ENCODE measurements around the gene KCNRG.

DNA sequence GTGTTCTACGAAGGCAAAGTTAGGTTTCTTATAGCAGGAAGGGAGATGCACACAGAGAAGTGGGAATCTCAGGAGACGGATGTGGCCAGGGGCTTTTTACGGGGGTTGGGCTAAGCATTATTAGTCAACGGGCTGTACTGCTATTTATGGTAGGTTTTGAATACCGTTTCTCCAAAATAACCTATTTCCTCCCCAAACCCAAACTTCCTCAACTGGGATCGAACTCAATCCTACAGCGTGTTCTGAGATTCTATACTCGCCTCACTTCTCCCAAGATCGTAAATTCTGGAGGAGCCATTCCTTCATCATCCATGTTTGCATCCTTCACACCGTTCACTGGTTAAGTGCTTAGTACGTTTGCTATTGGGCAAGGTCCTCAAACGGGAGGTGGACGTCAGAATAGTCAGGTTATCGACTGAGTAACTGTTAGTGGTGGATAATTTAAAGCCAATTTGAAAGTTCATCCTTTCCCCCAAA is 19.6 kb upstream of the KCNRG start:
- TF ChIP-seq, protein P1, sequence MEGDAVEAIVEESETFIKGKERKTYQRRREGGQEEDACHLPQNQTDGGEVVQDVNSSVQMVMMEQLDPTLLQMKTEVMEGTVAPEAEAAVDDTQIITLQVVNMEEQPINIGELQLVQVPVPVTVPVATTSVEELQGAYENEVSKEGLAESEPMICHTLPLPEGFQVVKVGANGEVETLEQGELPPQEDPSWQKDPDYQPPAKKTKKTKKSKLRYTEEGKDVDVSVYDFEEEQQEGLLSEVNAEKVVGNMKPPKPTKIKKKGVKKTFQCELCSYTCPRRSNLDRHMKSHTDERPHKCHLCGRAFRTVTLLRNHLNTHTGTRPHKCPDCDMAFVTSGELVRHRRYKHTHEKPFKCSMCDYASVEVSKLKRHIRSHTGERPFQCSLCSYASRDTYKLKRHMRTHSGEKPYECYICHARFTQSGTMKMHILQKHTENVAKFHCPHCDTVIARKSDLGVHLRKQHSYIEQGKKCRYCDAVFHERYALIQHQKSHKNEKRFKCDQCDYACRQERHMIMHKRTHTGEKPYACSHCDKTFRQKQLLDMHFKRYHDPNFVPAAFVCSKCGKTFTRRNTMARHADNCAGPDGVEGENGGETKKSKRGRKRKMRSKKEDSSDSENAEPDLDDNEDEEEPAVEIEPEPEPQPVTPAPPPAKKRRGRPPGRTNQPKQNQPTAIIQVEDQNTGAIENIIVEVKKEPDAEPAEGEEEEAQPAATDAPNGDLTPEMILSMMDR (IDR thresholded peaks at IDR 0.05; ENCODE audit: insufficient read depth, low read depth, low read length): no peak
- TF ChIP-seq EZH2 (IDR thresholded peaks at IDR 0.05; ENCODE audit: insufficient read depth, low read length): no peak
